HepG2 (cell line): ENCODE measurements around the gene CFAP43. TPM values are rescaled to one million over a fixed set of nuclear protein-coding genes. Genes with fewer than 3 reads are reported as not detected.

Experiments used
- DZIP1 ChIP-seq: sonication (generic); formaldehyde crosslinking; IDR thresholded peaks from 2 replicates; pipeline ENCODE4 v1.5.0; 2020; ENCODE audit warnings: mild to moderate bottlenecking, missing genetic modification reagents
- FOXP1 ChIP-seq, 2 experiments: fragments of 450-650 bp in 1 of 2; IDR thresholded peaks; 2 replicates each; pipeline ENCODE4 v1.6.1; 2017 to 2018; ENCODE audit warnings: antibody characterized with exemption in 1 of 2
- JDP2 ChIP-seq: sonication (generic); formaldehyde crosslinking; IDR thresholded peaks from 2 replicates; pipeline ENCODE4 v1.8.1; 2022; ENCODE audit warnings: missing genetic modification reagents, borderline replicate concordance
- KLF13 ChIP-seq: sonication (generic); formaldehyde crosslinking; IDR thresholded peaks from 2 replicates; pipeline ENCODE4 v1.4.0; 2020; ENCODE audit warnings: mild to moderate bottlenecking, missing genetic modification reagents
- MBNL3 ChIP-seq: fragments of 250-450 bp; sonication (Bioruptor Pico); conservative IDR thresholded peaks from 2 replicates; pipeline ENCODE4 v1.8.0; 2022; ENCODE audit warnings: mild to moderate bottlenecking, inconsistent platforms
- MTF1 ChIP-seq: sonication (generic); formaldehyde crosslinking; IDR thresholded peaks from 2 replicates; pipeline ENCODE4 v1.5.0; 2020; ENCODE audit warnings: missing genetic modification reagents
- POGZ ChIP-seq: sonication (generic); formaldehyde crosslinking; IDR thresholded peaks from 2 replicates; pipeline ENCODE4 v1.4.0; 2020; ENCODE audit warnings: mild to moderate bottlenecking, missing genetic modification reagents
- RBAK ChIP-seq: sonication (generic); formaldehyde crosslinking; IDR thresholded peaks from 2 replicates; pipeline ENCODE4 v1.5.1; 2020; ENCODE audit warnings: mild to moderate bottlenecking, missing genetic modification reagents
- SMYD3 ChIP-seq: sonication (generic); formaldehyde crosslinking; IDR thresholded peaks from 2 replicates; pipeline ENCODE4 v1.8.1; 2023; ENCODE audit warnings: mild to moderate bottlenecking, missing genetic modification reagents
- ZBTB3 ChIP-seq: sonication (generic); formaldehyde crosslinking; IDR thresholded peaks from 2 replicates; pipeline ENCODE4 v1.4.0; 2020; ENCODE audit warnings: low read depth, mild to moderate bottlenecking, moderate library complexity, missing genetic modification reagents, borderline replicate concordance
- ZBTB46 ChIP-seq: sonication (generic); formaldehyde crosslinking; IDR thresholded peaks from 2 replicates; pipeline ENCODE4 v1.4.0; 2020; ENCODE audit warnings: mild to moderate bottlenecking, missing genetic modification reagents, borderline replicate concordance
- ZFP36 ChIP-seq: fragments of 150-350 bp; IDR thresholded peaks from 2 replicates; pipeline ENCODE4 v1.6.1; 2018; ENCODE audit warnings: borderline replicate concordance, low read length, low read depth; ENCODE audit not compliant: partially characterized antibody
- ZGPAT ChIP-seq: IDR thresholded peaks from 2 replicates; pipeline ENCODE4 v1.6.1; 2016; ENCODE audit warnings: mild to moderate bottlenecking
- ZNF30 ChIP-seq: sonication (generic); formaldehyde crosslinking; IDR thresholded peaks from 2 replicates; pipeline ENCODE4 v1.5.0; 2020; ENCODE audit warnings: mild to moderate bottlenecking, missing genetic modification reagents
- ZNF337 ChIP-seq: sonication (generic); formaldehyde crosslinking; IDR thresholded peaks from 2 replicates; pipeline ENCODE4 v1.5.1; 2020; ENCODE audit warnings: missing genetic modification reagents, low read depth, mild to moderate bottlenecking, borderline replicate concordance
- ZNF484 ChIP-seq: sonication (generic); formaldehyde crosslinking; IDR thresholded peaks from 2 replicates; pipeline ENCODE4 v1.5.1; 2020; ENCODE audit warnings: mild to moderate bottlenecking, low read depth, missing genetic modification reagents, borderline replicate concordance
- ZNF644 ChIP-seq: IDR thresholded peaks from 2 replicates; pipeline ENCODE4 v1.6.1; 2016; ENCODE audit warnings: low read depth
- ZNF678 ChIP-seq: sonication (generic); formaldehyde crosslinking; IDR thresholded peaks from 2 replicates; pipeline ENCODE4 v1.4.0; 2020; ENCODE audit warnings: mild to moderate bottlenecking, missing genetic modification reagents
- ZNF724P ChIP-seq: sonication (generic); formaldehyde crosslinking; IDR thresholded peaks from 2 replicates; pipeline ENCODE4 v1.8.0; 2022; ENCODE audit warnings: missing genetic modification reagents, borderline replicate concordance
- ZNF777 ChIP-seq: sonication (generic); formaldehyde crosslinking; IDR thresholded peaks from 2 replicates; pipeline ENCODE4 v1.4.0; 2020; ENCODE audit warnings: missing genetic modification reagents
- polyA plus RNA-seq, 8 experiments: library from polyadenylated mRNA; depleted of rRNA in 3 of 8; stranded (reverse) in 7 of 8; unstranded in 1 of 8; fragments of >200 nt; fragmentation: Illumina TruSeq in 4 of 8; extraction: Trizol in 4 of 8; gene quantifications; 2 replicates each; pipeline versions ENCODE4 v1.2.1 to v1.2.3, GENCODE V29; 2011 to 2016; ENCODE audit warnings: low read depth in 4 of 8, missing spikeins in 1 of 8, mixed read lengths in 1 of 8; ENCODE audit not compliant: insufficient read depth in 1 of 8
- total RNA-seq, 5 experiments: library from RNA; depleted of rRNA; stranded (reverse); fragments of >200 nt; fragmentation: Illumina TruSeq; extraction: Trizol; gene quantifications; 2 replicates each; pipeline ENCODE4 v1.2.3, GENCODE V29; 2016; ENCODE audit warnings: low read depth in 1 of 5
- TF ChIP-seq, protein P1 (sequence below): sonication (generic); formaldehyde crosslinking; IDR thresholded peaks from 2 replicates; pipeline ENCODE4 v1.4.0; 2020; ENCODE audit warnings: mild to moderate bottlenecking, missing genetic modification reagents
- TF ChIP-seq, protein P2 (sequence below): IDR thresholded peaks from 2 replicates; pipeline ENCODE4 v1.6.1; 2012; ENCODE audit warnings: inconsistent platforms

CFAP43 gene
- total and polyA plus RNA-seq, 2 of the 13 experiments (the other 11 are each of a cell fraction or from before 2014, with no cell fraction given) = 0.24 to 0.38 TPM

- 0 out of 2 replicates have a peak, but pooled peaks have one; percentile 45 for TF ChIP-seq ZNF337 (CRISPR knock-in tag)
- peak; percentile 88 for TF ChIP-seq POGZ
- TF ChIP-seq ZNF724P (CRISPR knock-in tag) = no peak; the same call in 1 of the 2 replicates
- TF ChIP-seq MTF1 (CRISPR knock-in tag) = no peak
- no peak for TF ChIP-seq ZNF484
- peak; percentile 23; the same call in 1 of the 2 replicates for TF ChIP-seq JDP2 (CRISPR knock-in tag)
- no peak for TF ChIP-seq ZBTB46 (CRISPR knock-in tag)
- no peak for TF ChIP-seq ZNF30
- TF ChIP-seq DZIP1 = no peak
- 0 out of 2 replicates have a peak, but pooled peaks have one; percentile 79 for TF ChIP-seq KLF13 (CRISPR knock-in tag)
- TF ChIP-seq SMYD3 (CRISPR knock-in tag) = no peak
- TF ChIP-seq ZNF777 (CRISPR knock-in tag) = peak; percentile 64; the same call in 1 of the 2 replicates
- TF ChIP-seq ZNF644 = no peak
- no peak for TF ChIP-seq FOXP1 (IDR thresholded peaks at IDR 0.05)
- TF ChIP-seq FOXP1 (CRISPR knock-in tag; IDR thresholded peaks at IDR 0.05) = no peak
- TF ChIP-seq, protein P1, sequence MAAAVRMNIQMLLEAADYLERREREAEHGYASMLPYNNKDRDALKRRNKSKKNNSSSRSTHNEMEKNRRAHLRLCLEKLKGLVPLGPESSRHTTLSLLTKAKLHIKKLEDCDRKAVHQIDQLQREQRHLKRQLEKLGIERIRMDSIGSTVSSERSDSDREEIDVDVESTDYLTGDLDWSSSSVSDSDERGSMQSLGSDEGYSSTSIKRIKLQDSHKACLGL (CRISPR knock-in tag) = peak; percentile 84; the same call in 1 of the 2 replicates
- peak; percentile 72; the same call in 1 of the 2 replicates for TF ChIP-seq ZNF678
- TF ChIP-seq, protein P2, sequence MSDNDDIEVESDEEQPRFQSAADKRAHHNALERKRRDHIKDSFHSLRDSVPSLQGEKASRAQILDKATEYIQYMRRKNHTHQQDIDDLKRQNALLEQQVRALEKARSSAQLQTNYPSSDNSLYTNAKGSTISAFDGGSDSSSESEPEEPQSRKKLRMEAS = peak; percentile 93
- no peak for TF ChIP-seq RBAK (CRISPR knock-in tag)
- TF ChIP-seq ZBTB3 (CRISPR knock-in tag) = 0 out of 2 replicates have a peak, but pooled peaks have one; percentile 49
- TF ChIP-seq ZGPAT (CRISPR knock-in tag) = peak; percentile 89; the same call in 1 of the 2 replicates
- TF ChIP-seq ZFP36 = no peak
- TF ChIP-seq MBNL3 (CRISPR knock-in tag) = no peak
Measured at GRCh38 chr10:104231784-104232612, at the start of gene CFAP43 (continued).
